Cardiac muscle cell (in vitro differentiated cells and primary cell): ENCODE results near the gene DLG2. TPM values are rescaled to one million over a fixed set of nuclear protein-coding genes. Genes with fewer than 3 reads are reported as not detected.

Experiments
- DNase-seq, 2 donors: peaks; one replicate each; pipeline versions ENCODE4 v3.0.0 to v3.0.0-alpha.2; 2010 to 2017; ENCODE audit warnings: low read depth in 1 of 2, low spot score in 1 of 2
- H3K27ac ChIP-seq: fragments of 200-600 bp; sonication (generic); 2 replicates; pipeline ENCODE4 v1.5.1; 2016
- H3K27me3 ChIP-seq: fragments of 200-600 bp; sonication (generic); 2 replicates; pipeline ENCODE4 v1.6.0; 2016; ENCODE audit warnings: control low read depth
- H3K36me3 ChIP-seq: fragments of 200-600 bp; sonication (generic); 2 replicates; pipeline ENCODE4 v1.5.1; 2016; ENCODE audit warnings: control low read depth
- H3K4me1 ChIP-seq: fragments of 200-600 bp; sonication (generic); 2 replicates; pipeline ENCODE4 v1.8.1; 2017; ENCODE audit warnings: low read depth, mild to moderate bottlenecking, mixed run types
- H3K4me3 ChIP-seq: fragments of 200-600 bp; sonication (generic); 2 replicates; pipeline ENCODE4 v1.5.1; 2016; ENCODE audit warnings: mild to moderate bottlenecking
- H3K9me3 ChIP-seq: fragments of 200-600 bp; sonication (generic); 2 replicates; pipeline ENCODE4 v1.5.1; 2017; ENCODE audit warnings: low read depth, mild to moderate bottlenecking, control low read depth
- polyA plus RNA-seq: library from polyadenylated mRNA; unstranded; fragments of >200 nt; fragmentation: Nextera tagmentation; extraction: Ambion mirVana; gene quantifications from 2 replicates; pipeline ENCODE4 v1.2.1, GENCODE V29; 2016
- total RNA-seq: library from RNA; depleted of rRNA; stranded (reverse); fragments of >200 nt; gene quantifications from 2 replicates; pipeline ENCODE4 v1.2.3, GENCODE V29; 2016
- TF ChIP-seq, protein P1 (sequence below): IDR thresholded peaks from 2 replicates; pipeline ENCODE4 v1.5.1; 2012; ENCODE audit warnings: low read depth, mild to moderate bottlenecking, low read length

The DLG2 gene
- total and polyA plus RNA-seq, 2 experiments from 2014 or later, result 3.5 to 15.9 TPM

DNA sequence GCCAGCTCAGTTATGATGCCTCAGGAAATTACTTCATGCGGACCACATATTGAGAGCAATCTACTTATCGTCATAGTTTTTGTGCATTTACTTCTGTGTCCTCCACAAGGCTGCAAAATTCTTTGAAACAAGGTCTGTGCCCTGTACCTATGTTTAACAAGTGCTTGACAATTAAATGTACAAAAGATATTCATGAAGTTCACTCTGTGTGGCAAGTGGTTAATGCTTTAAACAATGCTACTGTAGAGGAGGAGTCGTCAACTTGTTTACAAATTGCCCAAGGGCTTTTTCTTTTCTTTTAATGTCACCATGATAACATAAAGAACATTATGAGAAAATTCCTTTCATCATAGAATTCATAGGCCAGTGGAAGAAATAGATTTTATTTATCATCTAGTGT lies 1469.5 kb downstream of the DLG2 start:
- no peaks in the 10 kb centered on the region for H3K36me3 ChIP-seq
- no peaks in the 10 kb centered on the region for H3K9me3 ChIP-seq
- TF ChIP-seq, protein P1, sequence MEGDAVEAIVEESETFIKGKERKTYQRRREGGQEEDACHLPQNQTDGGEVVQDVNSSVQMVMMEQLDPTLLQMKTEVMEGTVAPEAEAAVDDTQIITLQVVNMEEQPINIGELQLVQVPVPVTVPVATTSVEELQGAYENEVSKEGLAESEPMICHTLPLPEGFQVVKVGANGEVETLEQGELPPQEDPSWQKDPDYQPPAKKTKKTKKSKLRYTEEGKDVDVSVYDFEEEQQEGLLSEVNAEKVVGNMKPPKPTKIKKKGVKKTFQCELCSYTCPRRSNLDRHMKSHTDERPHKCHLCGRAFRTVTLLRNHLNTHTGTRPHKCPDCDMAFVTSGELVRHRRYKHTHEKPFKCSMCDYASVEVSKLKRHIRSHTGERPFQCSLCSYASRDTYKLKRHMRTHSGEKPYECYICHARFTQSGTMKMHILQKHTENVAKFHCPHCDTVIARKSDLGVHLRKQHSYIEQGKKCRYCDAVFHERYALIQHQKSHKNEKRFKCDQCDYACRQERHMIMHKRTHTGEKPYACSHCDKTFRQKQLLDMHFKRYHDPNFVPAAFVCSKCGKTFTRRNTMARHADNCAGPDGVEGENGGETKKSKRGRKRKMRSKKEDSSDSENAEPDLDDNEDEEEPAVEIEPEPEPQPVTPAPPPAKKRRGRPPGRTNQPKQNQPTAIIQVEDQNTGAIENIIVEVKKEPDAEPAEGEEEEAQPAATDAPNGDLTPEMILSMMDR, result no peak
- no peak for DNase-seq
- no peaks in the 10 kb centered on the region for H3K27me3 ChIP-seq
- H3K27ac ChIP-seq, result no peak overlapping the region
- H3K4me1 ChIP-seq, result no peaks in the 10 kb centered on the region
- no peak overlapping the region for H3K4me3 ChIP-seq

DNA sequence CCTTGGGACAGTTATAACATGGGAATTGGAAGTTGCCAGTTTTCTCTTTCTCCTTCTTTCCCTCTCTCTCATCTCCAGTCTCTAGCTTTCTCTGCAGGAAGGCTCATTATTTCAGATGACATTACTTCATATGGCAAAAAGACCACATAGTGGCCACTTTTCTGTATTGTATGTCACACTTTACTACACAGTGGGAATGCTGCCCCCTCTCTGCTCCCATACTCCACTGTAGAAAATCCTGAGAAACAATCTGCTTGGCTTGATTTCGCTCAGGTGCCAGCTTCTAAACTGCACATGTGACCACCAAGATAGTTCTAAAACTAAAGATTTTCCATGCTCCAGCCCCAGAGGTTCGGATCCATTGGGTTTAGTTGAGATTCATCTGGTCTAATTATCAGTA lies 1480.3 kb downstream of the DLG2 start:
- Histone ChIP-seq H3K36me3 (no peaks in the 10 kb centered on the region), H3K27ac (no peak overlapping the region), H3K4me1 (peaks cover 8% of the 10 kb centered on the region), H3K4me3 (no peak overlapping the region), H3K27me3 (no peaks in the 10 kb centered on the region), H3K9me3 (no peaks in the 10 kb centered on the region)
- TF ChIP-seq, protein P1, result no peak
- no peak for DNase-seq

DNA sequence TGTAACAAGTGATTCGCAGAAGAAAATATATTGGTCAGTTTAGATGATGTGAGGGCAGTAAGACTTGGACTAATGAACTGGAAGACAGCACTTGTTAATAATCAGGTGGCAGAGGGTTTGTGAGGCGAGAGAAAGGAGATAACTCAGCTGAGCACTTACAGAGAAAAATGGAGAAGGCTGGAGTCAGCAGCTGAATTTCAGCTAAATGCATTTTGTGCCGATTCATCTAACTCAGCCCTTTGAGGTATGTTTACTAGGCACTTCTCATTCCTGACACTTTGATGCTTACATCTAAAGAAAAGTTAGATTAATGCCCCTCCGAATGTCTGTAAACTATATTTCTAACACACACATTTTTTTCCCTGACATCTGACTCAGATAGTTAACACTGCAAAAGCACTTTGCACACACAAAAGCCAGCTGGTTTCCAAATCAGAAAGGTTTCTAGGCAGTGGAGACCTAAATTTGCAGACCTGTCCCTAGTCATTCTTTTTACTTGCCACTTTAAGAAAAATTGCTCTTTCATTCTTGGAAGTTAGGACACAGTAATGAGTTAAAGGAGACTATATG lies 1481.4 kb downstream of the DLG2 start:
- TF ChIP-seq, protein P1, result no peak
- DNase-seq, result no peak
- H3K27ac ChIP-seq, result no peak overlapping the region
- no peaks in the 10 kb centered on the region for H3K36me3 ChIP-seq
- H3K27me3 ChIP-seq, result no peaks in the 10 kb centered on the region
- H3K4me3 ChIP-seq, result no peak overlapping the region
- H3K9me3 ChIP-seq, result no peaks in the 10 kb centered on the region
- peaks cover 8% of the 10 kb centered on the region for H3K4me1 ChIP-seq

DNA sequence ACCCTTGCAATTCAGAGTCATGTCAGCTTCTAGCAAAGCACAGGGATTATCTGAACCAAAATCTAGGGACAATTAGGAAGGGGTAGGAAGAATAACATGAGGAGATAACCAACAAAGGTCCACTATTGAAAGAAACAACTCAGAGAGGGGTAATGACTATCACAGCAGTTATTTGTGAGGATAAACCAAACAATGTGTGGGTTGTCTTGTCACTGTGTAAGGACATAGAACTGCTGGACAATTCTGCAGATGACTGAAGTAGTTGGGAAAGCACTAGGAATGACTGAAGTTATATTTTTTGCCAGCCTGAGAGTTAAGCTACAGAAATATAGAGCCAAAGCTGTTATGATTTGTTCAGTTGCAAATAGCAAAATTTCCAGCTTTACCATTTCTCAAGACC lies 1482.6 kb downstream of the DLG2 start:
- Histone ChIP-seq H3K27ac (no peak overlapping the region), H3K4me1 (peaks cover 8% of the 10 kb centered on the region), H3K27me3 (no peaks in the 10 kb centered on the region), H3K9me3 (no peaks in the 10 kb centered on the region), H3K4me3 (no peak overlapping the region), H3K36me3 (no peaks in the 10 kb centered on the region)
- TF ChIP-seq, protein P1, result no peak
- no peak for DNase-seq

DNA sequence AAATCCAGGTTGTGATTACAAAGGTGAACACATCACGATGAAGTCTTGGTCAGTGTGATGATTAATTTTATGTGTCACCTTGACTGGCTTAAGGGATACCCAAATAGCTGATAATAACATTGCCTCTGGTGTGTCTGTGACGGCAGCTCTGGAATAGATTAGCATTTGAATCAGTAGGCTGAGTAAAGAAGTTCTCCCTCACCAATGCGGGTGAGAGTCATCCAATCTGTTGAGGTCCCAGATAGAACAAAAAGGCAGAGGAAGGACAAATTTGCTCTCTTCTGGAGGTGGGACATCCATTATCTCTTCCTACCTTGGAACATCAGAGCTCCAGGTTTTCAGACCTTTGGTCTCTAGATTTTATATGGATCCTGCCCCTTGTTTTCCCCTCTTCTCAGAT lies 1484.7 kb downstream of the DLG2 start:
- no peak for DNase-seq
- H3K27me3 ChIP-seq, result no peaks in the 10 kb centered on the region
- H3K36me3 ChIP-seq, result no peaks in the 10 kb centered on the region
- peaks cover 8% of the 10 kb centered on the region for H3K4me1 ChIP-seq
- H3K27ac ChIP-seq, result no peak overlapping the region
- H3K9me3 ChIP-seq, result no peaks in the 10 kb centered on the region
- no peak overlapping the region for H3K4me3 ChIP-seq
- TF ChIP-seq, protein P1, result no peak
